B cell (primary cell): ENCODE data around the gene TMEM106C. TPM values are rescaled to one million over a fixed set of nuclear protein-coding genes. Genes with fewer than 3 reads are reported as not detected.

Experiments used
- ATAC-seq: fragments of 200-7000 bp; cut with Tn5 transposase; one replicate; pipeline ENCODE4 v1.10.0; 2021; ENCODE audit warnings: low read depth, mild to moderate bottlenecking, moderate number of reproducible peaks, moderate library complexity
- CTCF ChIA-PET: fragments of 350-600 bp; sonication (Branson Sonifier 250); formaldehyde crosslinking; loops from one replicate; lab custom pipeline; 2021; ENCODE audit warnings: antibody characterized with exemption, inconsistent platforms; lab: Charles Lee
- POLR2A ChIA-PET: fragments of 350-600 bp; sonication (Branson Sonifier 250); formaldehyde crosslinking; loops from one replicate; lab custom pipeline; 2021; ENCODE audit warnings: antibody characterized with exemption; lab: Charles Lee
- DNase-seq: peaks from one replicate; pipeline ENCODE4 v3.0.0; 2013
- H2AFZ ChIP-seq: 2 replicates; pipeline ENCODE4 v1.6.1; 2012; ENCODE audit warnings: mild to moderate bottlenecking, low read depth, low read length; ENCODE audit not compliant: insufficient read depth, poor library complexity, severe bottlenecking
- H3K27ac ChIP-seq, 2 donors: 1 replicate in 1 of 2; 2 replicates in 1 of 2; pipeline ENCODE4 v1.5.1; 2012 to 2013; ENCODE audit warnings: low read length in 2 of 2, mild to moderate bottlenecking in 2 of 2, moderate library complexity in 1 of 2
- H3K27me3 ChIP-seq, 4 experiments: fragments of 200-600 bp in 1 of 4; sonication (generic) in 1 of 4; replicated peaks in 1 of 4; 1 replicate in 2 of 4; 2 replicates in 2 of 4; pipeline versions ENCODE4 v1.6.1 to v1.7.0; 2013 to 2016; ENCODE audit warnings: low read length in 3 of 4, mild to moderate bottlenecking in 2 of 4, mixed read lengths in 1 of 4, moderate library complexity in 1 of 4; ENCODE audit not compliant: insufficient read depth in 4 of 4, control insufficient read depth in 3 of 4; ENCODE audit errors: control extremely low read depth in 1 of 4
- H3K36me3 ChIP-seq, 2 experiments: replicated peaks in 1 of 2; 1 replicate in 1 of 2; 2 replicates in 1 of 2; pipeline versions ENCODE4 v1.6.1 to v1.7.1; 2013; ENCODE audit warnings: low read length in 1 of 2; ENCODE audit not compliant: insufficient read depth in 2 of 2, control insufficient read depth in 1 of 2; ENCODE audit errors: control extremely low read depth in 1 of 2, extremely low read depth in 1 of 2
- H3K4me1 ChIP-seq, 2 donors: fragments of 200-600 bp in 1 of 2; sonication (generic) in 1 of 2; 1 replicate in 1 of 2; 2 replicates in 1 of 2; pipeline versions ENCODE4 v1.5.1 to v1.6.1; 2013 to 2017; ENCODE audit warnings: low read length in 2 of 2; ENCODE audit not compliant: control insufficient read depth in 2 of 2, insufficient read depth in 2 of 2
- H3K4me2 ChIP-seq: replicated peaks from 2 replicates; pipeline ENCODE3; 2012; ENCODE audit warnings: mild to moderate bottlenecking, low read depth, low read length; ENCODE audit not compliant: poor library complexity, severe bottlenecking
- H3K4me3 ChIP-seq, 5 experiments: fragments of 200-600 bp in 1 of 5; sonication (generic) in 1 of 5; 1 replicate in 3 of 5; 2 replicates in 2 of 5; pipeline versions ENCODE4 v1.5.1 to v1.7.0; 2011 to 2016; ENCODE audit warnings: low read length in 4 of 5, mild to moderate bottlenecking in 4 of 5, low read depth in 2 of 5, control low read depth in 1 of 5, moderate library complexity in 1 of 5; ENCODE audit not compliant: insufficient read depth in 1 of 5; ENCODE audit errors: control extremely low read depth in 1 of 5, extremely low read depth in 1 of 5
- H3K79me2 ChIP-seq: fragments of 200-600 bp; sonication (generic); one replicate; pipeline ENCODE4 v1.6.0; 2016; ENCODE audit warnings: low read length; ENCODE audit not compliant: control insufficient read depth, insufficient read depth
- H3K9ac ChIP-seq: fragments of 200-600 bp; sonication (generic); 2 replicates; pipeline ENCODE4 v1.6.1; 2017; ENCODE audit warnings: mild to moderate bottlenecking, low read length, moderate library complexity
- H3K9me3 ChIP-seq, 3 donors: one replicate each; pipeline versions ENCODE4 v1.6.1 to v1.7.1; 2013; ENCODE audit warnings: low read length in 2 of 3; ENCODE audit not compliant: control insufficient read depth in 2 of 3, insufficient read depth in 1 of 3; ENCODE audit errors: control extremely low read depth in 1 of 3
- H4K20me1 ChIP-seq: 2 replicates; pipeline ENCODE4 v1.6.0; 2012; ENCODE audit warnings: mild to moderate bottlenecking, low read length; ENCODE audit not compliant: insufficient read depth, control insufficient read depth, poor library complexity, severe bottlenecking
- H3K27ac Mint-ChIP-seq: one replicate; pipeline ENCODE4 v1.8.0; 2021; ENCODE audit warnings: mixed read lengths
- H3K27me3 Mint-ChIP-seq: one replicate; pipeline ENCODE4 v1.8.0; 2021; ENCODE audit warnings: mixed read lengths
- H3K4me1 Mint-ChIP-seq: one replicate; pipeline ENCODE4 v1.8.0; 2021; ENCODE audit warnings: mixed read lengths
- H3K4me3 Mint-ChIP-seq: one replicate; pipeline ENCODE4 v1.8.0; 2021; ENCODE audit warnings: mixed read lengths
- H3K9me3 Mint-ChIP-seq: one replicate; pipeline ENCODE4 v1.8.0; 2022; ENCODE audit warnings: mixed read lengths; ENCODE audit not compliant: insufficient read depth
- CTCF ChIP-seq: fragments of 200-600 bp; IDR thresholded peaks from one replicate; pipeline ENCODE4 v1.8.0; 2022; ENCODE audit warnings: antibody characterized with exemption, mild to moderate bottlenecking
- EZH2 ChIP-seq: IDR thresholded peaks from 2 replicates; pipeline ENCODE4 v1.6.1; 2012; ENCODE audit warnings: borderline replicate concordance, low read depth, mild to moderate bottlenecking, moderate library complexity, low read length; ENCODE audit not compliant: insufficient read depth, poor library complexity, severe bottlenecking
- WGBS: methylation state at CpG from one replicate; pipeline ENCODE4 v1.1.5; 2013; ENCODE audit warnings: missing lambda C conversion rate; ENCODE audit not compliant: insufficient coverage; 5-methylcytosine and 5-hydroxymethylcytosine counted together
- intact Hi-C: fragments of 100-400 bp; cut with micrococcal nuclease; formaldehyde crosslinking; loops from one replicate; pipeline ENCODE4 v1.10.0; 2022
- polyA minus RNA-seq: library from RNA; depleted of rRNA, polyadenylated mRNA; stranded (reverse); fragments of >200 nt; gene quantifications from 2 replicates; pipeline ENCODE4 v1.2.3, GENCODE V29; 2012
- polyA plus RNA-seq: library from polyadenylated mRNA; depleted of rRNA; stranded (reverse); fragments of >200 nt; gene quantifications from 2 replicates; pipeline ENCODE4 v1.2.3, GENCODE V29; 2012
- total RNA-seq, 2 donors: library from RNA; stranded (reverse); fragments of 120-200 nt in 1 of 2; gene quantifications; 1 replicate in 1 of 2; 2 replicates in 1 of 2; pipeline versions ENCODE4 v1.2.3 to v1.2.4, GENCODE V29; 2013 to 2022

Gene TMEM106C
- 32.9 and 37.5 TPM in 2 replicates for total RNA-seq
- total RNA-seq (2013), result 42.6 TPM
- 32.2 and 44.2 TPM in 2 replicates for polyA plus RNA-seq
- 15.4 and 22.3 TPM in 2 replicates for polyA minus RNA-seq

GRCh38 chr12:47963340-47964040 lies at the start of gene TMEM106C:
Gene TMEM106C (plus strand): TSS chr12:47963596. CDS start chr12:47964237, 641 bp downstream.
- Histone ChIP-seq H3K9me3 (no peaks in the 10 kb centered on the region), H2AFZ (peak within 1 kb of the TSS; percentile 91), H3K27me3 (no peaks in the 10 kb centered on the region), H3K27ac (peak within 1 kb of the TSS; percentile 17 to 67), H3K9ac (peak within 1 kb of the TSS; percentile 78), H4K20me1 (no peaks in the 10 kb centered on the region), H3K4me3 (peak within 1 kb of the TSS; percentile 68 to 96 (median 75)), H3K4me2 (peak within 1 kb of the TSS; percentile 87), H3K79me2 (no peaks in the 10 kb centered on the region), H3K4me1 (peaks cover 6 to 14% of the 10 kb centered on the region in 2 donors), H3K36me3 (peaks cover 0 to 17% of the 10 kb centered on the region in 2 experiments)
- peak; percentile 97 for DNase-seq
- H3K4me3 Mint-ChIP-seq, result peak within 1 kb of the TSS; percentile 96
- intact Hi-C loops, result loop anchor here (1.0 to 5.0 kb wide), 9 partner anchors 27 to 257 kb away; partner anchors contain the start of genes ASB8, CCDC184, RPAP3 and SENP1
- peak within 1 kb of the TSS; percentile 86 for H3K27ac Mint-ChIP-seq
- ATAC-seq, result peak; percentile 99
- TF ChIP-seq CTCF, result peak; percentile 94
- TF ChIP-seq EZH2, result no peak
- H3K4me1 Mint-ChIP-seq, result peaks cover 25% of the 10 kb centered on the region
- peaks cover 1% of the 10 kb centered on the region for H3K9me3 Mint-ChIP-seq
- peaks cover 16% of the 10 kb centered on the region for H3K27me3 Mint-ChIP-seq
- WGBS, result under 1% methylated on average over 53 of the region's 59 CpGs
- ChIA-PET CTCF (interaction anchor here (0.7 to 2.7 kb wide), 19 partner anchors 10 to 660 kb away, joined by 3 to 12 read pairs (median 3); partner anchors contain the start of genes ASB8 and ENDOU), POLR2A (no interaction called here)

DNA sequence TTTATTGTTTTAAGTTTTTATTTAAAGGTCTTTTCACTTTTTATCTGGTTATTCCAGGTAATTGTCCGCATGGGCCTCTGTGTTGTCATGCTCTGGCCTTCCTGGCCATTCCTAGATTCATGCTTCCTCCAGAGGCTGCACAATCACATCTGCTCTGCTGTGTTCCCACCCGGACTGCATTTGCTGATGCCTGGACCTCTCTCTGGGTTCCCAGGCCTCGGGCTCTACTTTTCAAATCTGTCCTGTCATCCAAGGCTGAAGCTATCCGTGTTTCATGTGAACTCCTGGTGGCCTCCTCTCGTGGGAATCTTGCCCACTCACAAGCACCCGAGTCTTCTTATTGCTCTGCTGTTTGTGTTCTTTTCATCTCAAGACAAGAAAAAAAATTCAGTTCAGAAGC lies 42.5 kb upstream of the TMEM106C start:
- Histone ChIP-seq H3K27ac (no peak overlapping the region), H3K4me2 (no peak overlapping the region), H3K9ac (no peak overlapping the region), H2AFZ (no peak overlapping the region), H3K36me3 (no peaks in the 10 kb centered on the region), H3K4me1 (no peaks in the 10 kb centered on the region), H3K9me3 (no peaks in the 10 kb centered on the region), H3K27me3 (peaks cover 0 to 3% (median 1%) of the 10 kb centered on the region in 4 experiments), H3K4me3 (no peak overlapping the region), H3K79me2 (no peaks in the 10 kb centered on the region), H4K20me1 (no peaks in the 10 kb centered on the region)
- ATAC-seq (no peak), DNase-seq (no peak)
- WGBS, result 94% methylated on average over 6 of the region's 6 CpGs
- H3K9me3 Mint-ChIP-seq, result peaks cover 2% of the 10 kb centered on the region
- ChIA-PET CTCF (no interaction called here), POLR2A (no interaction called here)
- TF ChIP-seq CTCF (no peak), EZH2 (no peak)
- no peak overlapping the region for H3K27ac Mint-ChIP-seq
- H3K27me3 Mint-ChIP-seq, result peaks cover 41% of the 10 kb centered on the region
- no peaks in the 10 kb centered on the region for H3K4me1 Mint-ChIP-seq
- intact Hi-C loops, result no loop called here
- H3K4me3 Mint-ChIP-seq, result no peak overlapping the region
